Panc1 (cell line): ENCODE measurements around the gene LRTM1. TPM values are rescaled to one million over a fixed set of nuclear protein-coding genes. Genes with fewer than 3 reads are reported as not detected.

Source experiments
- ATAC-seq: fragments of 200-7000 bp; cut with Tn5 transposase; 2 replicates; pipeline ENCODE4 v1.9.1; 2020; ENCODE audit warnings: mild to moderate bottlenecking, moderate library complexity
- BruUV-seq: library from RNA; stranded (reverse); fragments of 400-500 nt; replicated peaks from 2 replicates; lab custom pipeline; 2021; lab: Mats Ljungman, UMichigan
- CTCF ChIA-PET: fragments of 300-600 bp; sonication (Branson Sonifier 250); formaldehyde crosslinking; loops from one replicate; lab custom pipeline; 2022; ENCODE audit warnings: antibody characterized with exemption; lab: Charles Lee
- POLR2A ChIA-PET: fragments of 300-600 bp; sonication (Branson Sonifier 250); formaldehyde crosslinking; loops from one replicate; lab custom pipeline; 2022; ENCODE audit warnings: antibody characterized with exemption; lab: Charles Lee
- DNase-seq: peaks from one replicate; pipeline ENCODE4 v3.0.0-alpha.2; 2010; ENCODE audit warnings: low read depth, low spot score
- H3K27ac ChIP-seq: 2 replicates; pipeline ENCODE4 v1.5.1; 2011; ENCODE audit warnings: mild to moderate bottlenecking, low read length, inconsistent platforms
- H3K27me3 ChIP-seq: fragments of 200-500 bp; sonication (Bioruptor generic); 2 replicates; pipeline ENCODE4 v1.6.0; 2014; ENCODE audit warnings: low read length, inconsistent platforms; ENCODE audit not compliant: control insufficient read depth, insufficient read depth
- H3K36me3 ChIP-seq: fragments of 200-500 bp; sonication (Bioruptor generic); 2 replicates; pipeline ENCODE4 v1.5.1; 2014; ENCODE audit warnings: inconsistent platforms, mild to moderate bottlenecking, low read length, moderate library complexity; ENCODE audit not compliant: control insufficient read depth, insufficient read depth
- H3K4me1 ChIP-seq: 2 replicates; pipeline ENCODE4 v1.5.1; 2011; ENCODE audit warnings: inconsistent platforms, mild to moderate bottlenecking, low read length, moderate library complexity; ENCODE audit not compliant: control insufficient read depth, insufficient read depth
- H3K4me3 ChIP-seq, 2 experiments: 2 replicates each; pipeline ENCODE4 v1.5.1; 2011 to 2012; ENCODE audit warnings: low read depth in 2 of 2, low read length in 2 of 2, mild to moderate bottlenecking in 2 of 2, inconsistent platforms in 1 of 2, moderate library complexity in 1 of 2
- H3K9me3 ChIP-seq: fragments of 200-500 bp; sonication (Bioruptor generic); 2 replicates; pipeline ENCODE4 v1.5.1; 2014; ENCODE audit warnings: low read depth, mild to moderate bottlenecking, inconsistent platforms, low read length, moderate library complexity; ENCODE audit not compliant: control insufficient read depth, insufficient read depth
- CTCF ChIP-seq: fragments of 450-650 bp; IDR thresholded peaks from 2 replicates; pipeline ENCODE4 v1.5.1; 2017; ENCODE audit warnings: mild to moderate bottlenecking
- POLR2AphosphoS5 ChIP-seq: IDR thresholded peaks from 2 replicates; pipeline ENCODE4 v1.6.1; 2012; ENCODE audit warnings: mild to moderate bottlenecking, low read depth, low read length, moderate library complexity
- SIN3A ChIP-seq: IDR thresholded peaks from 2 replicates; pipeline ENCODE4 v1.6.1; 2012; ENCODE audit warnings: low read depth, mild to moderate bottlenecking, low read length, moderate library complexity, borderline replicate concordance; ENCODE audit not compliant: insufficient read depth
- TCF7L2 ChIP-seq: IDR thresholded peaks from 2 replicates; pipeline ENCODE4 v1.6.1; 2011; ENCODE audit warnings: mild to moderate bottlenecking, low read depth, low read length, inconsistent platforms
- in situ Hi-C: cut with HindIII; loops from 2 replicates; pipeline ENCODE4 v1.10.0; 2016; ENCODE audit warnings: low sequenced_read_pairs, low pct_unique_long_range_greater_than_20kb
- intact Hi-C: fragments of 100-400 bp; cut with micrococcal nuclease; formaldehyde crosslinking; loops from one replicate; pipeline ENCODE4 v1.10.0; 2022; ENCODE audit not compliant: unreplicated experiment
- total RNA-seq: library from RNA; stranded (reverse); gene quantifications from one replicate; pipeline ENCODE4 v1.2.1, GENCODE V29; 2021; ENCODE audit not compliant: unreplicated experiment
- TF ChIP-seq, protein P1 (sequence below), 2 experiments: IDR thresholded peaks; 2 replicates each; pipeline ENCODE4 v1.6.1; 2011 to 2012; ENCODE audit warnings: low read depth in 2 of 2, control low read depth in 1 of 2, low read length in 1 of 2, mild to moderate bottlenecking in 1 of 2, moderate library complexity in 1 of 2; ENCODE audit not compliant: insufficient read depth in 1 of 2

Gene LRTM1
- total RNA-seq, 1 experiment from 2014 or later: not detected

DNA sequence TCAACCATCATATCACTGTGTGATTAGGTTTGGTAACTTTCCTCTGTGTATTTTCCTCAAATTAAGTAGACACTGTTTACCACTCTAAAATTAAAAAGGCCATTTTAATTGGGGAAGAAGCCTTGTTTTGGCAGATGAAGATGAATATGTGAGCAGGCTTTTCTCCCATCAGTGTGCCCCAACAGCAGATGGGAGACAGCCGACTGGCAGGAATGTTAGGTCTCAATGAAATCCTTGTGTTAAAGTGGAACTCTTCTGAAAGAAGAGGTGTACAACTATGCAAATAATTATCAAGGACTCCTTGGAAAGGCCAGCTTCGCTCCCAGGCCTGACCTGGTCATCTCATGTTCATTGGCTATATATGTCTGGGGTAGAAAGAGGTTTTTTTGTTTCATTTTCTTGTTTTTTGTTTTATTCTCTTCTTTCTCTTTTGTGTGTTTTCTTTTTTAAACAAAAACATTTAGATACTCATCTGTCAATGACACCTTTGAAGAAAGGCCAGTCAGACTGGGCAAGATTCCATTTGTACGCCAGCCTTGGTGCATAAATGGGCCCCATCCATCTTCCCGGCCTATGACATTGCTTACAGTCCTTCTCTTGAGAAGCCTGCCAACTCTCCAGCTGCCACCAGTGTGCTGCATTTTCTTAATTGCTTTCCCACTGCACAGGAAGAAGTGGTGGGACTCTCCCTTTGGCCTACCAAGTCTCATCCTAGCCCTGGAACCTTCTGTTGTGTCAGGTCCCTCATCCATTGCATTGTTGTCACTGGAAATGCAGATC is 25.8 kb downstream of the LRTM1 start:
- intact Hi-C loops: no loop called here
- DNase-seq (no peak), ATAC-seq (no peak)
- POLR2A ChIA-PET: no interaction called here
- in situ Hi-C loops: no loop called here
- no peak overlapping the region for H3K4me3 ChIP-seq
- H3K9me3 ChIP-seq: no peaks in the 10 kb centered on the region
- H3K27me3 ChIP-seq: no peaks in the 10 kb centered on the region
- CTCF ChIA-PET: no interaction called here
- no TSS peak for BruUV-seq
- no peak overlapping the region for H3K27ac ChIP-seq
- no peaks in the 10 kb centered on the region for H3K36me3 ChIP-seq
- H3K4me1 ChIP-seq: no peaks in the 10 kb centered on the region
- TF ChIP-seq POLR2AphosphoS5: no peak
- no peak for TF ChIP-seq TCF7L2
- no peak for TF ChIP-seq SIN3A
- TF ChIP-seq, protein P1, sequence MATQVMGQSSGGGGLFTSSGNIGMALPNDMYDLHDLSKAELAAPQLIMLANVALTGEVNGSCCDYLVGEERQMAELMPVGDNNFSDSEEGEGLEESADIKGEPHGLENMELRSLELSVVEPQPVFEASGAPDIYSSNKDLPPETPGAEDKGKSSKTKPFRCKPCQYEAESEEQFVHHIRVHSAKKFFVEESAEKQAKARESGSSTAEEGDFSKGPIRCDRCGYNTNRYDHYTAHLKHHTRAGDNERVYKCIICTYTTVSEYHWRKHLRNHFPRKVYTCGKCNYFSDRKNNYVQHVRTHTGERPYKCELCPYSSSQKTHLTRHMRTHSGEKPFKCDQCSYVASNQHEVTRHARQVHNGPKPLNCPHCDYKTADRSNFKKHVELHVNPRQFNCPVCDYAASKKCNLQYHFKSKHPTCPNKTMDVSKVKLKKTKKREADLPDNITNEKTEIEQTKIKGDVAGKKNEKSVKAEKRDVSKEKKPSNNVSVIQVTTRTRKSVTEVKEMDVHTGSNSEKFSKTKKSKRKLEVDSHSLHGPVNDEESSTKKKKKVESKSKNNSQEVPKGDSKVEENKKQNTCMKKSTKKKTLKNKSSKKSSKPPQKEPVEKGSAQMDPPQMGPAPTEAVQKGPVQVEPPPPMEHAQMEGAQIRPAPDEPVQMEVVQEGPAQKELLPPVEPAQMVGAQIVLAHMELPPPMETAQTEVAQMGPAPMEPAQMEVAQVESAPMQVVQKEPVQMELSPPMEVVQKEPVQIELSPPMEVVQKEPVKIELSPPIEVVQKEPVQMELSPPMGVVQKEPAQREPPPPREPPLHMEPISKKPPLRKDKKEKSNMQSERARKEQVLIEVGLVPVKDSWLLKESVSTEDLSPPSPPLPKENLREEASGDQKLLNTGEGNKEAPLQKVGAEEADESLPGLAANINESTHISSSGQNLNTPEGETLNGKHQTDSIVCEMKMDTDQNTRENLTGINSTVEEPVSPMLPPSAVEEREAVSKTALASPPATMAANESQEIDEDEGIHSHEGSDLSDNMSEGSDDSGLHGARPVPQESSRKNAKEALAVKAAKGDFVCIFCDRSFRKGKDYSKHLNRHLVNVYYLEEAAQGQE (IDR thresholded peaks at IDR 0.05; ENCODE audit: insufficient read depth in 1 of 2, low read depth in 2 of 2, low read length in 1 of 2): no peak
- TF ChIP-seq CTCF: no peak

GRCh38 chr3:54900838-54901591 is 26.8 kb downstream of the LRTM1 start:
- in situ Hi-C loops (no loop called here), intact Hi-C loops (no loop called here)
- CTCF ChIA-PET: no interaction called here
- no peak for DNase-seq
- Histone ChIP-seq H3K27me3 (no peaks in the 10 kb centered on the region), H3K4me1 (no peaks in the 10 kb centered on the region), H3K4me3 (no peak overlapping the region), H3K27ac (no peak overlapping the region), H3K9me3 (no peaks in the 10 kb centered on the region), H3K36me3 (no peaks in the 10 kb centered on the region)
- no TSS peak for BruUV-seq
- POLR2A ChIA-PET: no interaction called here
- no peak for ATAC-seq
- TF ChIP-seq CTCF: no peak
- TF ChIP-seq TCF7L2: no peak
- TF ChIP-seq SIN3A: no peak
- TF ChIP-seq, protein P1 (IDR thresholded peaks at IDR 0.05; ENCODE audit: insufficient read depth in 1 of 2, low read depth in 2 of 2, low read length in 1 of 2): no peak
- TF ChIP-seq POLR2AphosphoS5: no peak
